NCI-H187 (cell line): Measurements from ENCODE around the gene NT5DC4.
"Not testable (repeated sequence)": the region's sequence is repeated elsewhere in the genome, so short reads cannot be mapped to it uniquely, and the experiment has no call there.

ENCODE experiments used
- DNase-seq, 2 experiments: peaks; one replicate each; lab custom pipeline; 2025; lab: John Stamatoyannopoulos, UW

Gene NT5DC4

GRCh38 chr2:112699984-112700667 is 20.7 kb upstream of the NT5DC4 start:
- no peak for DNase-seq

- no peak for DNase-seq
These were observed 19.8 kb upstream of the NT5DC4 start for GRCh38 chr2:112701052-112701451.

- DNase-seq, result no peak
These were observed 17.1 kb upstream of the NT5DC4 start for GRCh38 chr2:112703684-112704083.

- no peak for DNase-seq
These were observed 15.2 kb upstream of the NT5DC4 start for GRCh38 chr2:112705575-112705974.

GRCh38 chr2:112706170-112706664 is 14.6 kb upstream of the NT5DC4 start:
- DNase-seq, result no peak

GRCh38 chr2:112706947-112707346 is 13.9 kb upstream of the NT5DC4 start:
- not testable (repeated sequence) for DNase-seq

- DNase-seq, result no peak
These were observed 11.9 kb upstream of the NT5DC4 start for GRCh38 chr2:112708968-112709367.

- DNase-seq, result no peak
These were observed 11.1 kb upstream of the NT5DC4 start for GRCh38 chr2:112709703-112710102.

- DNase-seq, result no peak
These were observed 9.7 kb upstream of the NT5DC4 start for GRCh38 chr2:112710956-112711750.

- no peak for DNase-seq
These were observed 8.4 kb upstream of the NT5DC4 start for GRCh38 chr2:112712465-112712864.

GRCh38 chr2:112712903-112713584 is 7.8 kb upstream of the NT5DC4 start:
- no peak for DNase-seq

GRCh38 chr2:112713585-112713925 is 7.3 kb upstream of the NT5DC4 start:
- DNase-seq, result no peak

- no peak for DNase-seq
These were observed 6.9 kb upstream of the NT5DC4 start for GRCh38 chr2:112713926-112714325.

- DNase-seq, result no peak
These were observed 6.5 kb upstream of the NT5DC4 start for GRCh38 chr2:112714331-112714730.

- DNase-seq, result no peak
These were observed 5.8 kb upstream of the NT5DC4 start for GRCh38 chr2:112714836-112715631.

GRCh38 chr2:112716094-112716493 is 4.7 kb upstream of the NT5DC4 start:
- DNase-seq, result not testable (repeated sequence)

GRCh38 chr2:112716826-112717352 is 3.9 kb upstream of the NT5DC4 start:
- not testable (repeated sequence) for DNase-seq

- DNase-seq, result no peak
These were observed 1.9 kb upstream of the NT5DC4 start for GRCh38 chr2:112718863-112719370.

- DNase-seq, result no peak
These were observed 1.2 kb downstream of the NT5DC4 start for GRCh38 chr2:112721819-112722522.

GRCh38 chr2:112722816-112723546 is 2.2 kb downstream of the NT5DC4 start:
- no peak for DNase-seq
